ENCODE data around the gene DNAH17. TPM values are rescaled to one million over a fixed set of nuclear protein-coding genes. Genes with fewer than 3 reads are reported as not detected.

Gene DNAH17
- total RNA-seq, 1 experiment from 2014 or later: 0.11 TPM

DNA sequence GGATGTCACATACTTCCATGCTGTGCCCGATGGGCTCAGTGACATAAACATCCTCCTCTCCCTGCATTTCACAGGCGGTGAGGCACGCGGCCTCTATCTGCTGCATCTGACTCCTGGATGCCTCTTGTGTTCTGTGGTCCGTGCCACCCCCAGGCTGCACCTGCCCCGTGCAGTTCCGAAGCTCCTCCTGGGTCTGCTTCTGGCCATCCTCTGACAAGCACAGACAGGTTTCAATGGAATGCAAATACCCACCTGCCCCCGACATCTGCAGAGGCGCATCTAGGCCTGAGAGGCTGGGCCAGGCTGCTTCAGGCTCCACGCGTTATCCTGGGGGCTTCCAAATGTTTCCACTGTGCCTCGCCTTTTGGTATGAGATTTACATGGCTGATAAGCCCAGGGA lies 46.3 kb upstream of the DNAH17 start:
- H3K4me3 ChIP-seq (ENCODE audit: low read depth, low read length, poor library complexity, severe bottlenecking): no peak overlapping the region
- H3K36me3 ChIP-seq (ENCODE audit: insufficient read depth, low read length, poor library complexity, severe bottlenecking): no peaks in the 10 kb centered on the region
- no peaks in the 10 kb centered on the region for H3K9me3 ChIP-seq (ENCODE audit: low read depth, low read length, poor library complexity, severe bottlenecking)
- no peak for TF ChIP-seq EZH2 (IDR thresholded peaks at IDR 0.05; ENCODE audit: borderline replicate concordance, low read depth, low read length, poor library complexity, severe bottlenecking)
- TF ChIP-seq, protein P1, sequence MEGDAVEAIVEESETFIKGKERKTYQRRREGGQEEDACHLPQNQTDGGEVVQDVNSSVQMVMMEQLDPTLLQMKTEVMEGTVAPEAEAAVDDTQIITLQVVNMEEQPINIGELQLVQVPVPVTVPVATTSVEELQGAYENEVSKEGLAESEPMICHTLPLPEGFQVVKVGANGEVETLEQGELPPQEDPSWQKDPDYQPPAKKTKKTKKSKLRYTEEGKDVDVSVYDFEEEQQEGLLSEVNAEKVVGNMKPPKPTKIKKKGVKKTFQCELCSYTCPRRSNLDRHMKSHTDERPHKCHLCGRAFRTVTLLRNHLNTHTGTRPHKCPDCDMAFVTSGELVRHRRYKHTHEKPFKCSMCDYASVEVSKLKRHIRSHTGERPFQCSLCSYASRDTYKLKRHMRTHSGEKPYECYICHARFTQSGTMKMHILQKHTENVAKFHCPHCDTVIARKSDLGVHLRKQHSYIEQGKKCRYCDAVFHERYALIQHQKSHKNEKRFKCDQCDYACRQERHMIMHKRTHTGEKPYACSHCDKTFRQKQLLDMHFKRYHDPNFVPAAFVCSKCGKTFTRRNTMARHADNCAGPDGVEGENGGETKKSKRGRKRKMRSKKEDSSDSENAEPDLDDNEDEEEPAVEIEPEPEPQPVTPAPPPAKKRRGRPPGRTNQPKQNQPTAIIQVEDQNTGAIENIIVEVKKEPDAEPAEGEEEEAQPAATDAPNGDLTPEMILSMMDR (conservative IDR thresholded peaks at IDR 0.05; ENCODE audit: low read depth, low read length): no peak
- BruUV-seq (replicated peaks): no TSS peak
- CTCF ChIA-PET: no interaction called here
- H3K27me3 ChIP-seq (replicated peaks; ENCODE audit: insufficient read depth, low read depth, low read length, poor library complexity): no peaks in the 10 kb centered on the region
- no peaks in the 10 kb centered on the region for H3K4me1 ChIP-seq (ENCODE audit: insufficient read depth, low read length, poor library complexity, severe bottlenecking)
- DNase-seq (ENCODE audit: low spot score): no peak
- POLR2A ChIA-PET (ENCODE audit: low non-redundant PET): no interaction called here
- intact Hi-C loops (cut with micrococcal nuclease; ENCODE audit: unreplicated experiment): no loop called here
- no peak overlapping the region for H3K27ac ChIP-seq (ENCODE audit: low read depth, low read length, poor library complexity, severe bottlenecking)

DNA sequence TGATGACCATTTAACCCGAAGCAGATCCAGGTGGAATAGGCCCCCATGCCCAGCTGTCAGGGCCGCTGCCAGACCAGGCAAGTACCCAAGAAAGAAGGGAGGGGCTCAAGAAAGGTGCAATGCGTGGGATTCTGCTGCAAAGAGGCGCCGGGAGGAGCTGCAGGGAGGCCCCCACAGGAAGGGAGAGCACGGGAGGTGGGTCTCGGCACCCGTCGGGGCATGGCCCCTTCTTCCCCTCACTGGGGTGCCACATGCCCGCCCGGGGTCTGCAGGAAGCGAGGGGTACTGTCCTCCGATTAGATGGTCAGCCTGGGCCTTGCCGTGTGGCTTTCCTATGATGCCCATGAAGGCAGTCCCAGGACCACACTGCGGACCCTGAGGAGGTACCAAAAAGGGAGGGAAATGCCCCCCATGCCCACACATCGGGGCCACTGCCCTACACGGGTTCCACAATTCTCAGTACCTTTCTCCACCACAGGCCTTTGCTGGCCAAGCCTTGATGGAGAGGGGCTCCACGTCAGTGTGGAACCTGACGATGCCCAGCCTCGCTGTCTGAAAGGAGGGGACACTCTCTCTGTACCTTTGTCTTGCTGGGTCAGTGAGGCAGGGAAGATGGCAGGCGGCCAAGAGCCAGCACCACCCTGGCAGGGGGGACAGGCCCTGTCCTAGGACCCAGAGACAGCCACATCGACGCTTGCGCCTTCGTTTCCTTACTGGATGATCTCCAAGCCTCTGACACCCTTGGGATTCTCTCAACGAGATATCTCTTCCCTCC lies 45.5 kb upstream of the DNAH17 start:
- CTCF ChIA-PET: no interaction called here
- POLR2A ChIA-PET (ENCODE audit: low non-redundant PET): no interaction called here
- no peak for DNase-seq (ENCODE audit: low spot score)
- no TSS peak for BruUV-seq (replicated peaks)
- Histone ChIP-seq H3K4me1 (ENCODE audit: insufficient read depth, low read length, poor library complexity, severe bottlenecking) (no peaks in the 10 kb centered on the region), H3K4me3 (ENCODE audit: low read depth, low read length, poor library complexity, severe bottlenecking) (no peak overlapping the region), H3K36me3 (ENCODE audit: insufficient read depth, low read length, poor library complexity, severe bottlenecking) (no peaks in the 10 kb centered on the region), H3K9me3 (ENCODE audit: low read depth, low read length, poor library complexity, severe bottlenecking) (no peaks in the 10 kb centered on the region), H3K27me3 (replicated peaks; ENCODE audit: insufficient read depth, low read depth, low read length, poor library complexity) (no peaks in the 10 kb centered on the region), H3K27ac (ENCODE audit: low read depth, low read length, poor library complexity, severe bottlenecking) (no peak overlapping the region)
- TF ChIP-seq, protein P1 (conservative IDR thresholded peaks at IDR 0.05; ENCODE audit: low read depth, low read length): no peak
- no peak for TF ChIP-seq EZH2 (IDR thresholded peaks at IDR 0.05; ENCODE audit: borderline replicate concordance, low read depth, low read length, poor library complexity, severe bottlenecking)
- intact Hi-C loops (cut with micrococcal nuclease; ENCODE audit: unreplicated experiment): no loop called here

DNA sequence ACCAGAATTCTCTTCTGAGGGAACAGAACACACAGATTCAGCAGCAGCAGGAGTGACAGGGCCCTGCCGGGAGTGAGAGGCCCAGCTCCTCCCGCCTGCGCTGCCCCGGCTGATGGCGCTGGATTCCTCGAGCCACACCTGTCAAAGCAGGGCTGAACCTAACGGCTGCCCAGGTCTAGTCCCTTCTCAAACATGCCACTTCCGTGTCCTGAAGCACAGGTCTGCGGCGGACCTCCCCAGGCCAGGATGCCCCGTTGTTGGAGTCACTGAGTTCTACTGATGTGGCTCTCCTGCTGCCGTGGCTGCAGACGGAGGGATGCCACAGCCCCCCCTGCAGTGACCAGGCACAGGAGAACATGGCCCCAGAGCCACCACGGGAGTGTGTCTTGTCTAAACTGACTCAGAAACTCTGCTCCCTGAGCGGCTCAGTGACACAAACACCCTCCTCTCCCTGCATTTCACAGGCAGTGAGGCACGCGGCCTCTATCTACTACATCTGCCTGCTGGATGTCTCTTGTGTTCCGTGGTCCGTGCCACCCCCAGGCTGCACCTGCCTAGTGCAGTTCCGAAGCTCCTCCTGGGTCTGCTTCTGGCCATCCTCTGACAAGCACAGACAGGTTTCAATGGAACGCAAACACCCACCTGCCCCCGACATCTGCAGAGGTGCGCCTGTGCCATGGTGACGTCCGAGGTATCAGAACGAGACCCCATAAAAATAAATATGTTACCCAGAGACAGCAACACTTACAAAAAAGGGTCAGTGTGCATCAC lies 44.7 kb upstream of the DNAH17 start:
- Histone ChIP-seq H3K4me3 (ENCODE audit: low read depth, low read length, poor library complexity, severe bottlenecking) (no peak overlapping the region), H3K36me3 (ENCODE audit: insufficient read depth, low read length, poor library complexity, severe bottlenecking) (no peaks in the 10 kb centered on the region), H3K27ac (ENCODE audit: low read depth, low read length, poor library complexity, severe bottlenecking) (no peak overlapping the region), H3K27me3 (replicated peaks; ENCODE audit: insufficient read depth, low read depth, low read length, poor library complexity) (no peaks in the 10 kb centered on the region), H3K9me3 (ENCODE audit: low read depth, low read length, poor library complexity, severe bottlenecking) (no peaks in the 10 kb centered on the region), H3K4me1 (ENCODE audit: insufficient read depth, low read length, poor library complexity, severe bottlenecking) (no peaks in the 10 kb centered on the region)
- CTCF ChIA-PET: no interaction called here
- BruUV-seq (replicated peaks): no TSS peak
- DNase-seq (ENCODE audit: low spot score): no peak
- intact Hi-C loops (cut with micrococcal nuclease; ENCODE audit: unreplicated experiment): no loop called here
- POLR2A ChIA-PET (ENCODE audit: low non-redundant PET): no interaction called here
- no peak for TF ChIP-seq EZH2 (IDR thresholded peaks at IDR 0.05; ENCODE audit: borderline replicate concordance, low read depth, low read length, poor library complexity, severe bottlenecking)
- TF ChIP-seq, protein P1 (conservative IDR thresholded peaks at IDR 0.05; ENCODE audit: low read depth, low read length): no peak
